Stimulated activated CD8-positive, alpha-beta memory T cell treated with anti-CD3 and anti-CD28 coated beads, Interleukin-15, amount 100 ng/mL, for 48 hours (primary cell): ENCODE measurements around the gene ACTMAP.
"Not testable (repeated sequence)": the region's sequence is repeated elsewhere in the genome, so short reads cannot be mapped to it uniquely, and the experiment has no call there.

Experiments
- DNase-seq, 2 donors: peaks; one replicate each; pipeline ENCODE4 v3.0.0-alpha.2; 2020; ENCODE audit warnings: low read depth in 2 of 2

Gene ACTMAP

GRCh38 chr19:40750058-40750873, at the start of gene ACTMAP:
Gene ACTMAP, minus strand, starts transcription at chr19:40750477. Its CDS starts 674 bp downstream, at chr19:40749803.
- DNase-seq = peak; percentile 99

GRCh38 chr19:40799558-40800338, 49.5 kb upstream of the ACTMAP start:
- no peak for DNase-seq

- DNase-seq = peak; percentile 100
Measured at GRCh38 chr19:40798683-40799557, 48.6 kb upstream of the ACTMAP start, which contains the start of gene EGLN2. Gene EGLN2, plus strand, starts transcription at chr19:40799191. Its CDS starts 1,382 bp downstream, at chr19:40800573.

- peak; percentile 54 to 63 for DNase-seq
Measured at GRCh38 chr19:40797963-40798682, 47.8 kb upstream of the ACTMAP start.

GRCh38 chr19:40797166-40797962, 47.1 kb upstream of the ACTMAP start:
- no peak for DNase-seq

- DNase-seq = no peak
Measured at GRCh38 chr19:40791996-40792395, 41.7 kb upstream of the ACTMAP start.

- no peak for DNase-seq
Measured at GRCh38 chr19:40791349-40791748, 41.1 kb upstream of the ACTMAP start.

GRCh38 chr19:40786060-40787037, 36.1 kb upstream of the ACTMAP start:
- no peak for DNase-seq

- DNase-seq = no peak
Measured at GRCh38 chr19:40785526-40785925, 35.2 kb upstream of the ACTMAP start.

GRCh38 chr19:40784146-40784545, 33.9 kb upstream of the ACTMAP start:
- DNase-seq = not testable (repeated sequence)

- DNase-seq = no peak
Measured at GRCh38 chr19:40783711-40784110, 33.4 kb upstream of the ACTMAP start.

- no peak for DNase-seq
Measured at GRCh38 chr19:40781140-40781539, 30.9 kb upstream of the ACTMAP start.

- DNase-seq = no peak
Measured at GRCh38 chr19:40780582-40780981, 30.3 kb upstream of the ACTMAP start.

GRCh38 chr19:40778706-40779284, 28.5 kb upstream of the ACTMAP start:
- no peak for DNase-seq

GRCh38 chr19:40777937-40778705, 27.8 kb upstream of the ACTMAP start, which contains the start of gene RAB4B:
Gene RAB4B, plus strand, starts transcription at chr19:40778247. Its CDS starts 129 bp downstream, at chr19:40778376.
- DNase-seq = peak; percentile 100

- DNase-seq = no peak
Measured at GRCh38 chr19:40777645-40777936, 27.3 kb upstream of the ACTMAP start.

- peak; percentile 83 to 88 for DNase-seq
Measured at GRCh38 chr19:40776932-40777644, 26.8 kb upstream of the ACTMAP start.
